ENCODE results near the gene APOBEC2. TPM values are rescaled to one million over a fixed set of nuclear protein-coding genes. Genes with fewer than 3 reads are reported as not detected.

Gene APOBEC2
- total and polyA plus RNA-seq, 2 of the 13 experiments (the other 11 are each of a cell fraction or from before 2014, with no cell fraction given) = 0.09 TPM; not detected in 1

DNA sequence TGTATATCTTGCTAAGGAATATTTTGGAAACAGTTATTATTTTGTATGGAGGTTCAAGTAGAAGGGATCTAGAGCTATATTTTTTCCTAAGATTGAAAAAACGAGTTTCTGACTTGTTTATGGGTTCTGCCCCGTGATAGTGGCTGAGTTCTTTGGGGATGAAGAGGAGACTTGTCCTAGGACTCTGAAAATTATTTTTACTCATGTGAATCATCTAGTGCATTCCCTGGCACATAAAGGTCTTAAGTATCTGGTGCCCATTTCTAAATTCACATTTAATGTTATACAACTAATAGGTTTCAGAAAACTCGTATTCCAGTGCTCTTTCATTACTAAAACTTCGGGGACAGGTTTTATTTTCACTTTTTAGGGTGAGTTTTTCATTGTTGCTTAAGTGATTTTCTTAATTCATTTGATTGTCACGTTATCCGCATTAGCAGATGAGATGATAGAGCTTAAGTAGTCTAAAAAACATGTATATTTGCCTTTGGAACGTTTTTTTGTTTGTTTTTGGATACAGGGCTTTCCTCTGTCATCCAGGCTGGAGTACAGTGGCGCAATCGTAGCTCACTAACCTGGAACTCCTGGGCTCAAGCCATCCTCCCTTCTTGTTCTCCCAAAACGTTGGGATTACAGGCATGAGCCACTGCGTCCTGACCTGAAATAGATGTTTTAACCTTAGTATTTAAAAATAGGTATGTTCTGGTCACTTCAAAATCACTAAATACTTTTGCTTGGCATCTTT lies 21.9 kb downstream of the APOBEC2 start (continued):
- 0 out of 2 replicates have a peak, but pooled peaks have one; percentile 33 for TF ChIP-seq FOSL2 (CRISPR knock-in tag; IDR thresholded peaks at IDR 0.05)
- 0 out of 2 replicates have a peak, but pooled peaks have one; percentile 29 for TF ChIP-seq HOXA3 (CRISPR knock-in tag; IDR thresholded peaks at IDR 0.05)
- TF ChIP-seq SOX5 (CRISPR knock-in tag; IDR thresholded peaks at IDR 0.05; ENCODE audit: borderline replicate concordance) = peak; percentile 10; the same call in 1 of the 2 replicates
- TF ChIP-seq CEBPB (IDR thresholded peaks at IDR 0.05; ENCODE audit: borderline replicate concordance, low read depth, low read length) = peak; percentile 85
- peak; percentile 44; the same call in 1 of the 2 replicates for TF ChIP-seq GATAD2A (CRISPR knock-in tag; IDR thresholded peaks at IDR 0.05)
- TF ChIP-seq ZNF230 (CRISPR knock-in tag; IDR thresholded peaks at IDR 0.05) = no peak
- TF ChIP-seq ZFP90 (CRISPR knock-in tag; IDR thresholded peaks at IDR 0.05; ENCODE audit: borderline replicate concordance) = peak; percentile 92
- peak; percentile 40; the same call in 1 of the 2 replicates for TF ChIP-seq RBFOX2 (IDR thresholded peaks at IDR 0.05; ENCODE audit: low read depth, low read length)
- TF ChIP-seq, protein P1, sequence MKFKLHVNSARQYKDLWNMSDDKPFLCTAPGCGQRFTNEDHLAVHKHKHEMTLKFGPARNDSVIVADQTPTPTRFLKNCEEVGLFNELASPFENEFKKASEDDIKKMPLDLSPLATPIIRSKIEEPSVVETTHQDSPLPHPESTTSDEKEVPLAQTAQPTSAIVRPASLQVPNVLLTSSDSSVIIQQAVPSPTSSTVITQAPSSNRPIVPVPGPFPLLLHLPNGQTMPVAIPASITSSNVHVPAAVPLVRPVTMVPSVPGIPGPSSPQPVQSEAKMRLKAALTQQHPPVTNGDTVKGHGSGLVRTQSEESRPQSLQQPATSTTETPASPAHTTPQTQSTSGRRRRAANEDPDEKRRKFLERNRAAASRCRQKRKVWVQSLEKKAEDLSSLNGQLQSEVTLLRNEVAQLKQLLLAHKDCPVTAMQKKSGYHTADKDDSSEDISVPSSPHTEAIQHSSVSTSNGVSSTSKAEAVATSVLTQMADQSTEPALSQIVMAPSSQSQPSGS (CRISPR knock-in tag; IDR thresholded peaks at IDR 0.05) = no peak
- TF ChIP-seq ZFP36 (IDR thresholded peaks at IDR 0.05; ENCODE audit: borderline replicate concordance, low read depth, low read length, partially characterized antibody) = no peak
- no peak for TF ChIP-seq PHB2 (IDR thresholded peaks at IDR 0.05; ENCODE audit: partially characterized antibody)
- TF ChIP-seq, protein P2, sequence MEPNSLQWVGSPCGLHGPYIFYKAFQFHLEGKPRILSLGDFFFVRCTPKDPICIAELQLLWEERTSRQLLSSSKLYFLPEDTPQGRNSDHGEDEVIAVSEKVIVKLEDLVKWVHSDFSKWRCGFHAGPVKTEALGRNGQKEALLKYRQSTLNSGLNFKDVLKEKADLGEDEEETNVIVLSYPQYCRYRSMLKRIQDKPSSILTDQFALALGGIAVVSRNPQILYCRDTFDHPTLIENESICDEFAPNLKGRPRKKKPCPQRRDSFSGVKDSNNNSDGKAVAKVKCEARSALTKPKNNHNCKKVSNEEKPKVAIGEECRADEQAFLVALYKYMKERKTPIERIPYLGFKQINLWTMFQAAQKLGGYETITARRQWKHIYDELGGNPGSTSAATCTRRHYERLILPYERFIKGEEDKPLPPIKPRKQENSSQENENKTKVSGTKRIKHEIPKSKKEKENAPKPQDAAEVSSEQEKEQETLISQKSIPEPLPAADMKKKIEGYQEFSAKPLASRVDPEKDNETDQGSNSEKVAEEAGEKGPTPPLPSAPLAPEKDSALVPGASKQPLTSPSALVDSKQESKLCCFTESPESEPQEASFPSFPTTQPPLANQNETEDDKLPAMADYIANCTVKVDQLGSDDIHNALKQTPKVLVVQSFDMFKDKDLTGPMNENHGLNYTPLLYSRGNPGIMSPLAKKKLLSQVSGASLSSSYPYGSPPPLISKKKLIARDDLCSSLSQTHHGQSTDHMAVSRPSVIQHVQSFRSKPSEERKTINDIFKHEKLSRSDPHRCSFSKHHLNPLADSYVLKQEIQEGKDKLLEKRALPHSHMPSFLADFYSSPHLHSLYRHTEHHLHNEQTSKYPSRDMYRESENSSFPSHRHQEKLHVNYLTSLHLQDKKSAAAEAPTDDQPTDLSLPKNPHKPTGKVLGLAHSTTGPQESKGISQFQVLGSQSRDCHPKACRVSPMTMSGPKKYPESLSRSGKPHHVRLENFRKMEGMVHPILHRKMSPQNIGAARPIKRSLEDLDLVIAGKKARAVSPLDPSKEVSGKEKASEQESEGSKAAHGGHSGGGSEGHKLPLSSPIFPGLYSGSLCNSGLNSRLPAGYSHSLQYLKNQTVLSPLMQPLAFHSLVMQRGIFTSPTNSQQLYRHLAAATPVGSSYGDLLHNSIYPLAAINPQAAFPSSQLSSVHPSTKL (CRISPR knock-in tag; IDR thresholded peaks at IDR 0.05) = no peak
- TF ChIP-seq SAP130 (CRISPR knock-in tag; IDR thresholded peaks at IDR 0.05; ENCODE audit: low read depth) = peak; percentile 30; the same call in 1 of the 2 replicates
- TF ChIP-seq, protein P3, sequence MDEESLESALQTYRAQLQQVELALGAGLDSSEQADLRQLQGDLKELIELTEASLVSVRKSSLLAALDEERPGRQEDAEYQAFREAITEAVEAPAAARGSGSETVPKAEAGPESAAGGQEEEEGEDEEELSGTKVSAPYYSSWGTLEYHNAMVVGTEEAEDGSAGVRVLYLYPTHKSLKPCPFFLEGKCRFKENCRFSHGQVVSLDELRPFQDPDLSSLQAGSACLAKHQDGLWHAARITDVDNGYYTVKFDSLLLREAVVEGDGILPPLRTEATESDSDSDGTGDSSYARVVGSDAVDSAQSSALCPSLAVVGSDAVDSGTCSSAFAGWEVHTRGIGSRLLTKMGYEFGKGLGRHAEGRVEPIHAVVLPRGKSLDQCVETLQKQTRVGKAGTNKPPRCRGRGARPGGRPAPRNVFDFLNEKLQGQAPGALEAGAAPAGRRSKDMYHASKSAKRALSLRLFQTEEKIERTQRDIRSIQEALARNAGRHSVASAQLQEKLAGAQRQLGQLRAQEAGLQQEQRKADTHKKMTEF (CRISPR knock-in tag; IDR thresholded peaks at IDR 0.05) = no peak; the same call in 1 of the 2 replicates
- no peak for TF ChIP-seq BRD4 (CRISPR knock-in tag; IDR thresholded peaks at IDR 0.05)
- TF ChIP-seq CEBPG (CRISPR knock-in tag; IDR thresholded peaks at IDR 0.05) = peak; percentile 88
- no peak for TF ChIP-seq MTA3 (CRISPR knock-in tag; IDR thresholded peaks at IDR 0.05)
- no peak for TF ChIP-seq ZNF292 (CRISPR knock-in tag; IDR thresholded peaks at IDR 0.05; ENCODE audit: borderline replicate concordance, low read depth)
- TF ChIP-seq, protein P4, sequence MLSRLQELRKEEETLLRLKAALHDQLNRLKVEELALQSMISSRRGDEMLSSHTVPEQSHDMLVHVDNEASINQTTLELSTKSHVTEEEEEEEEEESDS (CRISPR knock-in tag; IDR thresholded peaks at IDR 0.05; ENCODE audit: borderline replicate concordance) = no peak
- TF ChIP-seq ZNF510 (CRISPR knock-in tag; IDR thresholded peaks at IDR 0.05; ENCODE audit: low read depth) = no peak
- TF ChIP-seq ZNF263 (CRISPR knock-in tag; IDR thresholded peaks at IDR 0.05) = peak; percentile 53; the same call in 1 of the 2 replicates
- no peak for TF ChIP-seq ZNF543 (CRISPR knock-in tag; IDR thresholded peaks at IDR 0.05)
- TF ChIP-seq FOXJ3 (CRISPR knock-in tag; IDR thresholded peaks at IDR 0.05; ENCODE audit: borderline replicate concordance) = peak; percentile 20; the same call in 1 of the 2 replicates
